ENCODE results near the gene SMTNL2. TPM values are rescaled to one million over a fixed set of nuclear protein-coding genes. Genes with fewer than 3 reads are reported as not detected.
A peak's percentile ranks its signal among the peaks of the same experiment; 100 is the strongest.
"Not testable (repeated sequence)": the region's sequence is repeated elsewhere in the genome, so short reads cannot be mapped to it uniquely, and the experiment has no call there.

Gene SMTNL2
- total RNA-seq, 1 experiment from 2014 or later = not detected

DNA sequence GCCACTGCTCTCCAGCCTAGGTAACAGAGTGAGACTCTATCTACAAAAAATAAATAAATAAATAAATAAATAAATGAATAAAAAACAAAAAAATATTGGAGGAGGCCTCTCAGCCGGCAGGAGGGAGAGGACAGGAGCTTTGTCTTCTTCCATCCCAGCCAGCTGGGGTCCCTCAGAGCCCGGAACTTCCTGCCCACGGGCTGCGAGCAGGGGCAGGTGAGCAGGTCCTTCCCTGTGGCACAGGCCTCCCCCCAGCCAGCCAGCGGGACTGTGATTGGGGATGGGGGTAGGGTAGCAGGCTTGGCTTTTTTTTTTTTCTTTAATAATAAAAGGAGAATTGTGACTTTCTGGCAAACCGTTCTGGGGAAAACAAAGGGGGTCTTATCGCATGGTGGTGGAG is 10.1 kb downstream of the SMTNL2 start:
- ChIA-PET CTCF (no interaction called here), POLR2A (ENCODE audit: unreplicated experiment) (no interaction called here)
- no peaks in the 10 kb centered on the region for H3F3A ChIP-seq (ENCODE audit: low read length, unreplicated experiment)

DNA sequence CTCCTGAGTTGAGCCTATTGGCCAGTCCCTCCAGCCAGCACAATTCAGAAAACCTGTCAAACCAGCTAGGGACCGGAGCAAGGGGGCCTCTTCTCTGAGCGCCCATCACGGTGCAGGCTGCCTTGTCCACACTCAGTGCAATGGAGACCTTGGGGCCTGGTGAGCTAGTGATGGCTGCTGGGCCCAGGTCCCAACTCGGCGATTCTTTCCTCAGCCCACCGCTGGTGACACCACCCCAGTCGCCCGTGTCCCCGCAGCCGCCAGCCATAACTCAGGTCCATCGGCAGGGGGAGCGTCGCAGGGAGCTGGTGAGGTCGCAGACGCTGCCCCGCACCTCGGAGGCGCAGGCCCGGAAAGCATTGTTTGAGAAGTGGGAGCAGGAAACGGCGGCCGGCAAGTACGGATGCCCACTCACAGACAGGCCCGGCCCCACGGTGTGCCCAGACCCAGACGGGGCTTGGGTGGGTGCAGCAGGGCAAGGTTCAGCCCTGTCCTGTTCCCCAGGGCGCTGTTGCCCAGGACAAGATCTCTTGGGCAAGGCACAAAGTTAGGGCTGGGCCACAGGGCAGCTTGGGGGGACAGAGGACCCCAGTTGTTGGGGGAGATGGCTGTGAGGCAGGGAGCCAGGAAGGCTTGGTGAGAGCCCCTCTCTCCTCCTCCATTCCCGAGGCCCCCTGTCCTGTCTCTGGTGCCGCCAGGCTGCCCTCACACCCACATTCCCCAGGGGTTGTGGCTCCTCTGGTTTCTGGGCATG is 10.8 kb downstream of the SMTNL2 start:
- no peak overlapping the region for H3K4me3 ChIP-seq (ENCODE audit: low read length)
- intact Hi-C loops (cut with micrococcal nuclease) = no loop called here
- POLR2A ChIA-PET (ENCODE audit: unreplicated experiment) = no interaction called here

More for the DNA sequence above, 10.1 kb downstream of the SMTNL2 start:
- H3K27ac ChIP-seq (ENCODE audit: low read length) = no peak overlapping the region
- no peaks in the 10 kb centered on the region for H3K79me2 ChIP-seq (ENCODE audit: low read length)
- H3K9me2 ChIP-seq (replicated peaks; ENCODE audit: low read length) = no peaks in the 10 kb centered on the region
- DNase-seq (no peak), ATAC-seq (no peak)
- no TSS peak for BruUV-seq (replicated peaks)
- intact Hi-C loops (cut with micrococcal nuclease) = no loop called here
- no peak overlapping the region for H3K4me3 ChIP-seq (ENCODE audit: low read length)
- no peaks in the 10 kb centered on the region for H3K9me3 ChIP-seq (ENCODE audit: low read length)
- no peaks in the 10 kb centered on the region for H3K27me3 ChIP-seq (ENCODE audit: low read length)
- H3K4me2 ChIP-seq (ENCODE audit: low read length) = no peak overlapping the region
- H2AFZ ChIP-seq (ENCODE audit: low read length) = no peak overlapping the region
- no peak for TF ChIP-seq EZH2 (IDR thresholded peaks at IDR 0.05; ENCODE audit: low read length, unreplicated experiment)
- TF ChIP-seq EZH2phosphoT487 (IDR thresholded peaks at IDR 0.05; ENCODE audit: borderline replicate concordance, low read length) = no peak
- TF ChIP-seq, protein P1, sequence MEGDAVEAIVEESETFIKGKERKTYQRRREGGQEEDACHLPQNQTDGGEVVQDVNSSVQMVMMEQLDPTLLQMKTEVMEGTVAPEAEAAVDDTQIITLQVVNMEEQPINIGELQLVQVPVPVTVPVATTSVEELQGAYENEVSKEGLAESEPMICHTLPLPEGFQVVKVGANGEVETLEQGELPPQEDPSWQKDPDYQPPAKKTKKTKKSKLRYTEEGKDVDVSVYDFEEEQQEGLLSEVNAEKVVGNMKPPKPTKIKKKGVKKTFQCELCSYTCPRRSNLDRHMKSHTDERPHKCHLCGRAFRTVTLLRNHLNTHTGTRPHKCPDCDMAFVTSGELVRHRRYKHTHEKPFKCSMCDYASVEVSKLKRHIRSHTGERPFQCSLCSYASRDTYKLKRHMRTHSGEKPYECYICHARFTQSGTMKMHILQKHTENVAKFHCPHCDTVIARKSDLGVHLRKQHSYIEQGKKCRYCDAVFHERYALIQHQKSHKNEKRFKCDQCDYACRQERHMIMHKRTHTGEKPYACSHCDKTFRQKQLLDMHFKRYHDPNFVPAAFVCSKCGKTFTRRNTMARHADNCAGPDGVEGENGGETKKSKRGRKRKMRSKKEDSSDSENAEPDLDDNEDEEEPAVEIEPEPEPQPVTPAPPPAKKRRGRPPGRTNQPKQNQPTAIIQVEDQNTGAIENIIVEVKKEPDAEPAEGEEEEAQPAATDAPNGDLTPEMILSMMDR (conservative IDR thresholded peaks at IDR 0.05; ENCODE audit: low read depth, low read length) = no peak
- no peaks in the 10 kb centered on the region for H3K36me3 ChIP-seq (ENCODE audit: low read depth, low read length)
- H4K20me1 ChIP-seq (ENCODE audit: low read length) = no peaks in the 10 kb centered on the region
- H3K4me1 ChIP-seq (ENCODE audit: insufficient read depth, low read length) = no peaks in the 10 kb centered on the region
- no peak overlapping the region for H3K9ac ChIP-seq (ENCODE audit: low read length)

DNA sequence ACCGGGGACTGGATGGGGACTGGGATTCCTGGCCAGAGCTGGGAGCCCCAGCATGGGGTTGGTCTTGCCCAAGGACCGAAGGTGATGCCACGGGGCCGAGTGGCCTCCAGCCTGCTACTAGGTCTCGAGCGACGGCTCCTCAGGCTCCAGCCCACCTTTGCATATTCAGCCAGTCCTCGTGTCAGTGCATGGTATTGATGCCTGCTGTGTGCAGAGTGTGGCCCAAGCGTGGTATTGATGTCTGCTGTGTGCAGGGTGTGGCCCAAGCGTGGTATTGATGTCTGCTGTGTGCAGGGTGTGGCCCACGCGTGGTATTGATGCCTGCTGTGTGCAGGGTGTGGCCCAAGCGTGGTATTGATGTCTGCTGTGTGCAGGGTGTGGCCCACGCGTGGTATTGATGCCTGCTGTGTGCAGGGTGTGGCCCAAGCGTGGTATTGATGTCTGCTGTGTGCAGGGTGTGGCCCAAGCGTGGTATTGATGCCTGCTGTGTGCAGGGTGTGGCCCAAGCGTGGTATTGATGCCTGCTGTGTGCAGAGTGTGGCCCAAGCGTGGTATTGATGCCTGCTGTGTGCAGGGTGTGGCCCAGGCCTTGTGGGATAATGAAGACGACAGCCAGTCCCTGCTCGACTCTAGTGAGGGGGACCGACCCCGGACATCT is 11.5 kb downstream of the SMTNL2 start:
- H3K36me3 ChIP-seq (ENCODE audit: low read depth, low read length); intact Hi-C loops (cut with micrococcal nuclease); H3K27me3 ChIP-seq (ENCODE audit: low read length); H3K9me2 ChIP-seq (replicated peaks; ENCODE audit: low read length); H3K4me2 ChIP-seq (ENCODE audit: low read length); H3F3A ChIP-seq (ENCODE audit: low read length, unreplicated experiment); H3K4me3 ChIP-seq (ENCODE audit: low read length); H4K20me1 ChIP-seq (ENCODE audit: low read length); ATAC-seq; H3K9ac ChIP-seq (ENCODE audit: low read length); POLR2A ChIA-PET (ENCODE audit: unreplicated experiment); H2AFZ ChIP-seq (ENCODE audit: low read length); DNase-seq; H3K4me1 ChIP-seq (ENCODE audit: insufficient read depth, low read length); H3K27ac ChIP-seq (ENCODE audit: low read length); H3K79me2 ChIP-seq (ENCODE audit: low read length); CTCF ChIA-PET; H3K9me3 ChIP-seq (ENCODE audit: low read length); BruUV-seq (replicated peaks): not testable (repeated sequence)

More for the DNA sequence above, 10.8 kb downstream of the SMTNL2 start:
- Histone ChIP-seq H3K36me3 (ENCODE audit: low read depth, low read length) (no peaks in the 10 kb centered on the region), H3K4me1 (ENCODE audit: insufficient read depth, low read length) (no peaks in the 10 kb centered on the region), H3K9me3 (ENCODE audit: low read length) (no peaks in the 10 kb centered on the region), H3K9ac (ENCODE audit: low read length) (no peak overlapping the region), H3K27ac (ENCODE audit: low read length) (no peak overlapping the region), H3F3A (ENCODE audit: low read length, unreplicated experiment) (no peaks in the 10 kb centered on the region), H4K20me1 (ENCODE audit: low read length) (no peaks in the 10 kb centered on the region), H3K4me2 (ENCODE audit: low read length) (no peak overlapping the region), H3K27me3 (ENCODE audit: low read length) (no peaks in the 10 kb centered on the region), H3K9me2 (replicated peaks; ENCODE audit: low read length) (no peaks in the 10 kb centered on the region), H3K79me2 (ENCODE audit: low read length) (no peaks in the 10 kb centered on the region), H2AFZ (ENCODE audit: low read length) (no peak overlapping the region)
- DNase-seq = no peak
- ATAC-seq = peak; percentile 57
- TF ChIP-seq, protein P1 (conservative IDR thresholded peaks at IDR 0.05; ENCODE audit: low read depth, low read length) = 0 out of 2 replicates have a peak, but pooled peaks have one; percentile 23
- no peak for TF ChIP-seq EZH2phosphoT487 (IDR thresholded peaks at IDR 0.05; ENCODE audit: borderline replicate concordance, low read length)
- CTCF ChIA-PET = no interaction called here
- no TSS peak for BruUV-seq (replicated peaks)

Measured in PC-3 (cell line).